ENCODE data around the gene FAR2.

- TF ChIP-seq EZH2 (IDR thresholded peaks at IDR 0.05; ENCODE audit: insufficient read depth, poor library complexity, severe bottlenecking): no peak
- TF ChIP-seq EZH2phosphoT487 (IDR thresholded peaks at IDR 0.05; ENCODE audit: insufficient read depth, low read depth): no peak
Observed at GRCh38 chr12:29158115-29158763, 9.2 kb downstream of the FAR2 start.
